Measurements from ENCODE around the gene PKD1L1.

Gene PKD1L1

DNA sequence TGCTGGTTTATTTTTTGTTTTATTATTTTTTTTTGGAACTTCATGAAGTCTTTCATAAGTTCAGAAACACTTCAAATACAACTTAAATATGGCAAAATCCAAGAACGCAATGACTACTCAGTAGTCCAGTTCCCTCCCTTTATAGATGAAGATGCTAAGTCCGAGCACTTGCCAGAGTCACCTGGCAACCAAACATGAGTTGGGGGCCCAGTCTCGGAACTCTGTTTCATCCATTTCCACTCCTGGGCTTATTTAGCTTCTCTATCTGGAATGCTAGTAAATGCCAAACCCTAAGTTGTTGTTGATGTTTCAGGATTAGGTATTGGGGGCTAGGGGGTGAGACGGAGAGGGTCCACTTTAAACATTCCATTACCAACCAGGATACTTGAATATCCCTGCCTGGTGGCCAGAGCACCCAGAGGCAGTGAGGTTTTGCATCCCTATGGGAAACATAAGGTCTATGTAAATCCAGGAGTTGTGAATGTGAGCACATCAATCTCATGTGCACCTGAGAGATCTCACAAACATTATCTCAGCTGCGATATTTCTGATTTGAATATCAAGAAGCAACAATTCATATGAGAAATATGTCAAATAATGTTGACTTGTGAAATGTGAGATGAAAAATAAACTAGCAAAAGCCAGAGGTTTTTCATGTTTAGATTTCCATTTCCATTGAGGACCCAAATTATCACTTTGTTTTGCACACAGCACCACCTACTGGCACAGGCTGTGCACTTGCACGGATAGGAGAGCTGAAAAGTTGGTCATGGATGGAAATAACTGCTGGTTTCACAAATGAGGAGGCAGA is 129.3 kb downstream of the PKD1L1 start:
- DNase-seq (ENCODE audit: low read depth in 3 of 3, low spot score in 1 of 3), result no peak

DNA sequence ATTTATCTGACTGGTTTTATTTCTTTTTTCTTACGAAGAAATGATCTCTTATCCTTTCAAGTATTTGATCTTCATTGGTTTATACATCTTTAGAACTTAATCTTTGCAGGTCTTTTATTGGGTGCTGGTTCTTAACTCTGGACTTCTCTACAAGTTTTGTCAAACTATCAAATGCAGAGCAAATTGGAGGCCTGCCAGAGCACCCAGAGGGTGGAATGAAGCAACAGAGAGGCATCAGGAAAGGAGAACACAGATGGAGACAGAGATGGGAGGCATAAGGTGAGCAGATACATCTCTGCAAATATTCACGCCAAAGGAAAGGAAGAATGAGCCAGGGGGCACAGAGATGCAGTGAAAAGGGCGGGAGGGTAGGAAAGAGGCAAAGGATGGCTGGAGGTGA is 130.3 kb downstream of the PKD1L1 start:
- no peak for DNase-seq (ENCODE audit: low read depth in 3 of 3, low spot score in 1 of 3)

DNA sequence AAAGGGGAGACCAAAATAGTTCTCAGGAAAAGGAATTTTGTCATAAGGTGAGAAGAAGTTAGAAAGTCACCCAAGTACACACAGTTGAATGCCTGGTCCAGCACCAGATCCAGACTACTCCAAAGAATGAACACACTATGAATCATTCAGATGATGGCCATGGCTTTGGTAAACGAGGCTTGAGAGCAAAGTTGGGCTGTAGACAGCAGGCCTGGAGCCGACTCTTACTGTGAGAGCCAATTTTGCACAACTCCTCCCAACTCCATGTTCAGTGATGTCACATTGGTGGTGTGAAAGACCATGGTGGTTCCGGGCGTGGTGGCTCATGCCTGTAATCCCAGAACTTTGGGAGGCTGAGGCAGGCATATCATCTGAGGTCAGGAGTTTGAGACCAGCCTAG is 131.6 kb downstream of the PKD1L1 start:
- no peak for DNase-seq (ENCODE audit: low read depth in 3 of 3, low spot score in 1 of 3)

DNA sequence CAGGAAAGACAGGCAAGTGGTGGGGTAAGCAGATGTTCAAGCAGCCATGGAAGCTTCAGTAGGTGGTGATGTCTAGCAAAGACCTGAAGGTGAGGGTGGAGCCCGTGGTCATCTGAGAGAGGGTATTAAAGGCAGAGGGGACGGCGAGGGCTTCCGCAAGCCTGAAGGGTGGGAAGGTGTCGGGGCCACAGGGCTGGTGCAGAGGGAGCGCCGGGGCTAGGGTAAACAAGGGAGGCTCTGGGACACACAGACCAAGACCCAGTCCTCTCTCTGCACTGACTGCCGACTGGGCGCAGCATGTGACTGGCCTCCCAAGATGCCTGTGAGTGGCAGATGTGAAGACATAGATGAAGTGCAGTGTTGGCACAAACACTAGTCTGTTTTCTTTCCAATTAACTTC is 132.4 kb downstream of the PKD1L1 start:
- no peak for DNase-seq (ENCODE audit: low read depth in 3 of 3, low spot score in 1 of 3)

DNA sequence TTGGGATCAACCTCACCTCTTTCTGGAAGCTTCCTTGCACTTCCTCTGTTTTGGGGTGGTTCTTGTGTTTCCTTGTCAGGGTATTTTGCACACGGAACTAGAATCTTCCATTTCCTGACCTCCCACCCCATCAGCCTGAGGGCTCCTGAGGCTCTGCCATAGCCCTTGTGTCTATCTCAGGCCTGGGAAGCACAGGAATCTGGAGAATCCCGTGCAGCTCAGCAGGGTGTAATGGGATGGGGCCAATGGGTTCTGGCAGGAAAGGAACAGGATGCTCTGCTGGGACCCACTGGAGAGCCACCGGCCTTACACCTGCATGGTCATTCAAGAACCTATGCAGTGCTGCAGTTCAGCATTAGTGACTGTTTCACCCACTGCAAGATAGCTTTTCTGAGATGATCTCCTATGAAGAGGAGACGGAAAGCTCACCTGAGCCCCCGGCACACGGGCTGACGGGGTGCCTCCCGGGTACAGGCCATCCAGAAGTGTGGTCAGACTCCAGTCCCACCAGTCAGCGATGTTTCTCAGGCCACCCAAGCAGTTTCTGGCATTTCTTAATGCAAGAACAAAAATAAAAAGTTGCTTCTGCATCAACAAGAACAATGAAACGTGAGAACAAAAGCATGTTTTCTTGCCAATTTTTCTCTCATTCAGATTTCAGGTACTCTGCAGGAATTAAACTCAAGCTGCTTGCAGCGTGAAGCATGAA is 133.2 kb downstream of the PKD1L1 start:
- DNase-seq (ENCODE audit: low read depth in 3 of 3, low spot score in 1 of 3), result no peak

DNA sequence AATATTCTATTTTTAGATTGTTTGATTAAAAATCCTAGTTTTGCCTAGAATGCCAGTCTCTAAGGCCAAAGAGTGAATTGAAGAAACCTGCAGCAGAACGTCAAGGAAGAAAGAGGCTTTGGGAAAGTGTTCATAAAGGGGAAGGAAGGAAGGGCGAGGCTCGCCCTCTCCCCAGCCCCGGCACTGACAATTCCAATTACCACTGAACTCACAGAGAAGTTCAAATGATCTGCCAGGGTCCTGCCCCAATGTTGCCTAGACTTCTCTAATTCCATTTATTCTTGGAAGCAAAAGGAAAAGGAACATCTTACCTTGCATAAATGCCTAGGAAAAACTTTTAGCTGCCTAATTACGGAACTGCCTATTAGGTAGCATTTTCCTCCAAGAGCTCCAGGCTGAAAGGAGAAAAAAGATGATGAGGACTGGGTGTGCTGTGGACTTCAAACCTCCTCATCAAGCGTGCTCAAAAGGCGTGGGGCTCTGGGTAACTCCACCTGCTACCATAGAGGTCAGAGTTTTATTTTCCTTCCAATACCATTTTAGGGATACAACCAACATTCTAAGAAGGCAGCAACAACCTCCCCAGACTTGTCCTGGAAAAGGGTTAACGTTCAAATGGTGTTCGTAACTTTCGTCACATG is 134.5 kb downstream of the PKD1L1 start:
- no peak for DNase-seq (ENCODE audit: low read depth in 3 of 3, low spot score in 1 of 3)

DNA sequence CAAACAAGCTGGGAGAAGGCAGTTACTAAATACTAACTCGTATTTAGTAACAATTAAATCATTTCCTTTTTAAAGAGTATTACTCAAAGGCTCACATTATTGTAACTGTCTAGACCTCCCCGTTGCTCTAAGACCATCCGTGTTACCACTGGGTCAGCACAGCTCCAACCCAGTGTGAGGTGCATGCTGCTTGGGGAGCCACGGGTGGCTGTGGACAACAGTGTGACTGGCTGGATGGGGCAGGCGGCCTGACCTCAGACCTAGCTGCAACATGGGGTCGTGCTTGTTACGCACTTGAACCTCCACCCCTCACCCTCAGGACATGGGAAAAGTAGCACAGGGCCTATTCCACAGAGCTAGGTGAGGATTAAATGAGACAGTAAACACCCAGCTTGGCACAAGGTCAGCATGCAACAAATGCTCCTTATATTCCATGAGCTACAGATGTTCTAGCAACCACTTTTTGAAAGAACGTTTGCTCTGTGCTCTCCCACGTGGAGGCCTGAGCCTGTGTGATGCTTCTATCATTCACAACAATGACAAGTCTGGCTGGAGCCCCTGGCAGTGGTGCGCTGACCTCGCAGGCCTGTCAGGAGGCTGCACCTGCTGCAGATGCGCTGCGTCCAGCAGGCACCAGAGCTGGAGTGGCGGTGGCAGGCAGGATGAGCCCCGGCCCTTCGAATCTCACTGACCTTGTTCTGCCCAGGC is 135.7 kb downstream of the PKD1L1 start:
- DNase-seq (ENCODE audit: low read depth in 3 of 3, low spot score in 1 of 3), result no peak

DNA sequence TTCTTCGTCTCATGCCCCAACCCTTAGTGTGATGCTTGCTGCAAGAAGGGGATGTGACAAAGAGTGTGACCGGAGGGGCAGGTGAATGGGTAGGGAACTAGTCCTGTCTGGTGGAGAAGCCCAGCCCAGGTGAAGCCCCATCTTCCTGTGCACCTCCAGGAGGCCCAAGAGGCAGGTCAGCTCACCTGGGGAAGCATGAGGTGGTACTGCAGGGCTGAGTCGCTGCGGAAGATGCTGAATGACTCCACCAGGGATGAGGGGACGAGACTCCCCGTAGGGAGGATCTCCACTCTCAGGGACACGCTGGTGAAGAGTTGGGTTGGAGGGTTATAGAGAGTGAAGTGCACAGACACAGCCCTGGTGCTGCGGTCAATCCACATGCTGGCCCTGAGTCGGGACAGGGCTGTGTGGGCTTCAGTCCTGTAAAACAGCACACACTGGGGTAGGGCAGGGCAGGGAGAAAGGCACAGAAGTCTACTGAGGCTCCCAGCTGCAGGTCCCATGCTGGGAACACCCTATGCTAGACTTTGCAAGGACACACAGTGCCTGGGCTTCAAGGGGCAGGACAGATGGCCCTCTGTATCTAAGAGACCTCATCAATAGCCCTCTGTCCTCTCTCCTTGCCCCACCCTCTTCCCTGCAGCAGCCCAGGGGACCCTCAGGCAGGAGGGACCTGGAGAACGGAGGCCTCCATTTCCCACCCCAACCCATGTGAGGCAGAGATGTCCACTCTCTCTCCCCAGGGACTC is 136.5 kb downstream of the PKD1L1 start:
- no peak for DNase-seq (ENCODE audit: low read depth in 3 of 3, low spot score in 1 of 3)

DNA sequence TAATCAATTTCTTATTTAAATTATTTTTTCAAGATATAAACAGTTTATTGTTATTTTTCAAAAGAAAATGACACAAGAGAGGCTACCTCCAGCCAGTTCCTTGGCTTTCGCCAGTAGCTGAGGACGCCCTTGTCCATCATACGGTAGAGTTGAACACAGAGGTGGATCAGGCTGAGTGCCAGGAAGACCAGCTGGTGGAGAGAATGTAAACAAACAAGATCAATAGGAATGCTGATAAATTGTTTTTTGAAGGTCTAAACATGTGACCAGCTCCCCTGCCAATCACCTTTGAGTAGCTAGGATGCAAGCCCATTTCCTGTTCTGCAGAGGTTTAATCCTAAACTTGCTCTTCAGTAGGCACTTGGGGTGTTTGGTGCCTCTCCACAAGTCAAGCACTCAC is 138.9 kb downstream of the PKD1L1 start:
- no peak for DNase-seq (ENCODE audit: low read depth in 3 of 3, low spot score in 1 of 3)

DNA sequence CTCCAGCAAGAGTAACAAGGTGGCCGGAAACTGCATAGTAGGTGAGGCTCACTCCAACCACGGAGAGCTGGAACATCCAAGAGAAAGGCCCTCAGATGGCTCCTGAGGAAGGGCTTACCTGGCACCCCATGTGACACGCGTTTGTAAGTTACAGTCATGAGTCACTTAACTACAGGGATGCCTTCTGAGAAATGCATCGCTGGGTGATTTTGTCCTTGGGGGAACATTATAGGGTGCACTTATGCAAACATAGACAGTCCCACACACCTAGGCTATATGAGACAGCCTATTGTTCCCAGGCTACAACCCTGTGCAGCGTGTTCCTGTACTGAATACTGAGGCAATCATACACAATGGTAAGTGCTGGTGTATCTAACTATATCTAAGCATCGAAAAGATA is 139.9 kb downstream of the PKD1L1 start:
- DNase-seq (ENCODE audit: low read depth in 3 of 3, low spot score in 1 of 3), result no peak

DNA sequence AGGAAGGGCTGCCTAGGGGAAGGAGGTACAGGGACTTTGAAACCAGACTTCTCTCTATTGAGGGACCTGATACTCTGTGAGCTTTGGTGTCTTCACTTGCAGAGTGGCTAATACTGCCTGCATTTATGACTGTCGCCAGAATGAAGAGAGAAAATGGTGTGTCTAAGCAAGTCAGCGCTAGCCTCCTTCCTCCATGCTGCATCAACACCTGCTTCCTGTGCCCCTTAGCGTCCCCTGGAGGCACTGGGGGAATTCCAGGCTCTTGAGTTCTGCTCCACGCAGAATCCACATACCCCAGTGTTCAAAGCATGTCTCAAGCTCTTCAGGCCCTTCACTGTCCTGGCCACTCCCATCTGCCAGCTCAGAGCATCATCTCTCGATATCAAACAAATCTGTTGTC is 140.5 kb downstream of the PKD1L1 start:
- DNase-seq (ENCODE audit: low read depth in 3 of 3, low spot score in 1 of 3), result no peak

DNA sequence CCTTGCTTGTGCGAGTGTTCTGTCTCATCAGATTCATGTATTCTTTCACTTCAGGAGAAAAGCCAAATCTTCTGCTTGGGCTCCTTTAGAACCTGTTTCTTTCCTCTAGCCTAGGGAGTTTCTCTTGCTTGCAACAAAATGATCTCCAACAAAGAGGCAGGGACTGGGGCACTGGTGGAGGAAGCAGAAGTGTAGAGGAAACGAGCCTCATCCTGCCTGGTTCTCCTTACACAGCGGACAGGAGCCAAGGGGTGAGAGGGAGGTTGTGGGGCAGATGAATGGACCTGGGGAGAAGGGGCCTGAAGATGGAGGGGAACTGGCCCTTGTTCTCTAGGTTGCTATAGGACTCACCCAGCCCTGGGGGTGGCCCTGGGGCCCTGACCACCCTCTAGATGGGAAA is 141.1 kb downstream of the PKD1L1 start:
- DNase-seq (ENCODE audit: low read depth in 3 of 3, low spot score in 1 of 3), result no peak

DNA sequence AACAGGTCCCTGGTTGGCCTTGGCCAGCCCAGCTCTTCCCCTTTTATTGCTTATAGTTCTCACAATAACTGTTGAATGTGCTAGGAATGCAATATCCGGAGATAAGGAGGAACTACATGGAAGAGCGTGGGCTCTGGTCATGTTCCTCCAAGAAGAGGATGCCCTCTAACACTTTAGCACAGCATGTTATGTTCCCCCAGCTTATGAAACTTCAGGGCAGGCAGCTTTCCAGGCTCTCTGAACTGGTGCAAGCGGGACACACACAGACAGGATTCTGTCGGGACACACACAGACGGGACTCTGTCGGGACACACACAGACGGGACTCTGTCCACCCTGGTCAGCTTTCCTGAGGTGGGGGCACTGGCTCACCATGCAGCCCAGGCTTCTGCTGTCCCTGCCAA is 141.6 kb downstream of the PKD1L1 start:
- no peak for DNase-seq (ENCODE audit: low read depth in 3 of 3, low spot score in 1 of 3)

DNA sequence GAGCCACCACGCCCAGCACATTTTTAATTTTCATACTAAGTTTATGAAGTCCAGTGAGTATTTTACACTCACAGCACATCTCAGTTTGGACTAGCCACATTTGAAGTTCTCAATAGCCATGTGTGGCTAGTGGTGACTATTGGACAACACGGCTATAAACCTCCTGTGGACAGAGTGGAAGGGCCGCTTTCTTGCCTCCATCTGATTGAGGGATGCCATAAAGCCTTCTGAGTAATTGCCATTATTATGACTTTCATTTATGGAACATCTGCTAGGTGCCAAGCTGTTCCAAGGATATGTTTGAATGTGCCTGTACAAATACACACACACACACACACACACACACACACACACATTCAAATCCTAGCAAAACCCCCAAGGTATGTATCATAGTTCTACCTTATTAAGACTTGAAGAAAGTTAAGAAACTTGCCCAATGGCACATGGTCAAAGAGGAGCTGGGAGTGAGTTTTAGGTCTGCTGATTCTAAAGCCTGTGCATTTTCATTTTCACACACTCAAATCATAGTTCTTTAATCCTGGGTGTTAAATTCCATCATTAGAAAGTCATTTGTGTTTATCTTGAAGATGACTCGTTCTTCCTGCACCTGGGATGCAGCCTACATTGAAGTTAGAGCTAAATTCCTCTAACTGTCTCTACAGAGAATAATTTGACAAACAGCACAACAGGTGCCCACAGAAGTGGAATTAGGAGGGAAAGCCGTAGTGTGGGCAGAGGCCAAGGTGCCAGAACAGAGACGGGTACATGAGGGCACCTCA is 143.3 kb downstream of the PKD1L1 start:
- DNase-seq (ENCODE audit: low read depth in 3 of 3, low spot score in 1 of 3), result no peak

DNA sequence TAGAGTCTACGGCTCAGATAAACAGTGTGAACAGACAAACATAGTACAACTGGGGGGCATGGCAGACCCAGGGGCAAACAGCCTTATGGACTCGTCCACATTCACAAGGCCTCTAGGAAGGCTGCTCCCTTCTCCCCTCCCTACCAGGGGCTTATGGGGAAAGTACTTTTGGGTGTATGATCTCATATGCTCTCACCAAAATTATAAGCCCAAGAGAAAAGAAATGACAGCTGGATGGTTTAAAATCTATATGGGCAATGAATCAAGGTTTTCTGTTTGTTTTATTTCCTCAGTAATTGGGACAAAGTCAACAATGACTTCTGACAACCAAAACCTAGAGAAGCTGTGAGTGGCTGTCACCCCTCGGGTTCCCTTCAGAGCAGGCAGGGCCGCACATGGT is 144.4 kb downstream of the PKD1L1 start:
- no peak for DNase-seq (ENCODE audit: low read depth in 3 of 3, low spot score in 1 of 3)

DNA sequence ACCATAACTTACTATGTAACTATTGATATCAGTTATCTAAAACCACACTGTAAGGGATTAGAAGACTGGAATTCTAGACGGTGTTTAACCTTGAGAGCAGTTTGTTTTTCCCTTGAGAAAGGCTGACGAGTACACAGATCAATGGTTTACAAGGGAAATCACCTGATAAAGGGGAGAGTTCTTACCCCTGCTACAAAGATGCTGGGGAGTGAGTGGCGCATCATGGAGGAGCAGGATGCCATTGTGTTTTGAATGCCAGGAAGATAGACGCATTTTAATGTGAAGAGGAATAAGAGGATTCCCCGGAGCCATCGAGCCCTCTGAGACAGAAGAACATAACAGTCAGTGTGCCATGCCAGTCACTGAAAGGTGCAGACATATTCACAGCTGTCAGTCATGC is 145.2 kb downstream of the PKD1L1 start:
- DNase-seq (ENCODE audit: low read depth in 3 of 3, low spot score in 1 of 3), result no peak

DNA sequence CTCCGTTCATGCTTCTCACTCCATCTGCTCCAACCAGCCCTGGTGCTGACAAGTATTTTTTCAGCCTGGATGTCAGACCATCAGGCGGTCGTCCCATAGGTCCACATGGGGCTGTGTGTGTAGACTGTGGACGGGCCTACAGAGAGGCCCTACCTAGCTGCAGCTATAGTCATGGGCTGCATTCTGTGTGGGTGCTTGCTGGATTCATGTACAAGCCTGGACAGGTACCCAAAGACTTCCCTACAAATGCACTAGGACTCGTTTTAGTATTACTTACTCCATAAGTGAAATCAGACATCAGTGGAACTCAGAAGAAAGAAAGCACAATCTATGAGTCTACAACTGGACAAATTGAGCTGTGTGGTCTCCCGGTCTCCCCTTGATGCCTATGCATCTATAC is 146.8 kb downstream of the PKD1L1 start:
- DNase-seq (ENCODE audit: low read depth in 3 of 3, low spot score in 1 of 3), result no peak

DNA sequence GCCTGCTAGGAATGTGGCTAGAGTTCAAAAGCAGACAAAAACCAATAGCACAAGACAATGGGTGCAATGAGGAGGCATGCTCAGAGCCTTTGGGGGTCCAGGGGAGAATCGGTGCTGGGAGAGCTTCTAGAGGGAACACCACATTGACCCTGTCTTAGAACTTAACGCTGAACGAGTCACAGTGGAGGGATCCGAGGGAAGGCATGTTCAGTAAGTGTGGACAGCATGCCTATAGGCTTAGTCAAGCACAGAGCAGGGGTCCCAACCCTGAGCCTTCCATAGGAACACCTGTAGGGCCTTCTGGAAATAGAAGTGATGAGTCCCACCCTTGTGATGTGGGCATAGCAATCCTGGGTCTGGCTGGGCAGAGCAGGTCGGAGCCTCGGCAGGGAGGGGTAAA is 148.7 kb downstream of the PKD1L1 start:
- no peak for DNase-seq (ENCODE audit: low read depth in 3 of 3, low spot score in 1 of 3)

DNA sequence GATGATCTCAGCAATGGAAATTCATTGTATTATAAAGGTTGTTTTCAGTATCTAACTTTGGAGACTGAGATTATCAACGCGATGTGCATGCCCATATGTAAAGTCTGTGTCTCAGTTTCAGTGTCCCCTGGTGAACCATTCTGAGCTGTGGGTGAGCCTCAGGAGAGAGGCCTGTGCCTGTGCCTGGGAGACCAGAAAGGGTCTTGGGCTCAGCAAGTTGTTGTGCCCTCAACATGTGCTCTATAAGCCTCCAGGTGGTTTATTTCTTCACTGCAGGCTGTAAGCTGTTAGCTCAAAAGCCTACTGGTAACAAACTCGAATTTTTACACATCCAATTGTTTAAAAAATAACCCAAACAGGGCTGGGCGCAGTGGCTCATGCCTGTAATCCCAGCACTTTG is 151.9 kb downstream of the PKD1L1 start:
- DNase-seq (ENCODE audit: low read depth in 3 of 3, low spot score in 1 of 3), result no peak

DNA sequence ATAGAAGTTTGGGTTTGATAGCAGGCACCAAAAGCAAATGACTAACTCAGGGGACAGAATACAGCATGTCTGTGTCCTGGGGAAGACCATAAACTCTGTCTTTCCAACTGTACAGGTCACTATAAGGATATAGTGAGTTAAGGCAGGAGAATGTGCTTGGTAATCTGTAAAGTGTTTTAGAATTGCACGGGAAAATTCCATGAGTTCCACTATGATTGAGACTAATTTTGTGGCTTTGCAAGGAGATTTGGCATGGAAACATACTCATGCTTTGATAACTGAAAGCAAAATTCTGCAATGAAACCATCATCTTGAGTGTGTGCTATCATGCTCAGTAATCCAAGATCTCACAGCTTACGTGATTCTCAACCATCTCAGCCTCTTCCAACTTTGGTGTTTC is 152.6 kb downstream of the PKD1L1 start:
- DNase-seq (ENCODE audit: low read depth in 3 of 3, low spot score in 1 of 3), result no peak
